Muscle of back (tissue), 11 donors: ENCODE results near the gene CRYBB1. TPM values are rescaled to one million over a fixed set of nuclear protein-coding genes. Genes with fewer than 3 reads are reported as not detected.
A peak's percentile ranks its signal among the peaks of the same experiment; 100 is the strongest.

Experiments
- DNase-seq, 3 donors: peaks; one replicate each; pipeline versions ENCODE4 v3.0.0 to v3.0.0-alpha.2; 2013
- polyA plus RNA-seq, 10 donors: library from polyadenylated mRNA; unstranded; fragments of 120-200 nt; gene quantifications; one replicate each; pipeline ENCODE4 v1.2.1, GENCODE V29; 2013; ENCODE audit not compliant: insufficient read length in 10 of 10

The CRYBB1 gene
- polyA plus RNA-seq, 10 donors, result 0.80 to 1.7 (median 1.2) TPM

GRCh38 chr22:26609287-26609686, 8.5 kb downstream of the CRYBB1 start:
- DNase-seq, result no peak

GRCh38 chr22:26608129-26608528, 9.7 kb downstream of the CRYBB1 start:
- no peak for DNase-seq

- DNase-seq, result no peak
These were observed 11.2 kb downstream of the CRYBB1 start for GRCh38 chr22:26606611-26607010.

- DNase-seq, result no peak
These were observed 13.5 kb downstream of the CRYBB1 start for GRCh38 chr22:26604368-26604767.

GRCh38 chr22:26602127-26602526, 15.7 kb downstream of the CRYBB1 start:
- no peak for DNase-seq

GRCh38 chr22:26601726-26602125, 16.1 kb downstream of the CRYBB1 start:
- DNase-seq, result no peak

GRCh38 chr22:26599505-26599904, 18.3 kb downstream of the CRYBB1 start:
- DNase-seq, result no peak

GRCh38 chr22:26597480-26597879, 20.3 kb downstream of the CRYBB1 start:
- DNase-seq, result no peak

GRCh38 chr22:26597026-26597425, 20.8 kb downstream of the CRYBB1 start:
- no peak for DNase-seq

GRCh38 chr22:26593763-26594162, 24.1 kb downstream of the CRYBB1 start:
- no peak for DNase-seq

- DNase-seq, result no peak
These were observed 25.4 kb downstream of the CRYBB1 start for GRCh38 chr22:26592421-26592891.

- peak; percentile 76 to 88 (median 84) for DNase-seq
These were observed 27.7 kb downstream of the CRYBB1 start, which contains the start of gene TPST2 for GRCh38 chr22:26589845-26590736. TPST2 (minus strand) TSS chr22:26590132; CDS start chr22:26541630, 48,502 bp downstream.

GRCh38 chr22:26589367-26589844, 28.4 kb downstream of the CRYBB1 start:
- no peak for DNase-seq

GRCh38 chr22:26588729-26589366, 29.0 kb downstream of the CRYBB1 start:
- peak in 1 of 3 donors; percentile 13 for DNase-seq

- DNase-seq, result no peak
These were observed 29.7 kb downstream of the CRYBB1 start for GRCh38 chr22:26587991-26588613.

- no peak for DNase-seq
These were observed 31.1 kb downstream of the CRYBB1 start for GRCh38 chr22:26586556-26587325.

- peak in 2 of 3 donors; percentile 18 to 72 for DNase-seq
These were observed 32.6 kb downstream of the CRYBB1 start for GRCh38 chr22:26585104-26585790.

- DNase-seq, result no peak
These were observed 33.8 kb downstream of the CRYBB1 start for GRCh38 chr22:26584010-26584409.

- DNase-seq, result no peak
These were observed 36.1 kb downstream of the CRYBB1 start for GRCh38 chr22:26581633-26582168.

- DNase-seq, result no peak
These were observed 36.8 kb downstream of the CRYBB1 start for GRCh38 chr22:26581026-26581425.
